ENCODE measurements around the gene ARHGAP33.

DNA sequence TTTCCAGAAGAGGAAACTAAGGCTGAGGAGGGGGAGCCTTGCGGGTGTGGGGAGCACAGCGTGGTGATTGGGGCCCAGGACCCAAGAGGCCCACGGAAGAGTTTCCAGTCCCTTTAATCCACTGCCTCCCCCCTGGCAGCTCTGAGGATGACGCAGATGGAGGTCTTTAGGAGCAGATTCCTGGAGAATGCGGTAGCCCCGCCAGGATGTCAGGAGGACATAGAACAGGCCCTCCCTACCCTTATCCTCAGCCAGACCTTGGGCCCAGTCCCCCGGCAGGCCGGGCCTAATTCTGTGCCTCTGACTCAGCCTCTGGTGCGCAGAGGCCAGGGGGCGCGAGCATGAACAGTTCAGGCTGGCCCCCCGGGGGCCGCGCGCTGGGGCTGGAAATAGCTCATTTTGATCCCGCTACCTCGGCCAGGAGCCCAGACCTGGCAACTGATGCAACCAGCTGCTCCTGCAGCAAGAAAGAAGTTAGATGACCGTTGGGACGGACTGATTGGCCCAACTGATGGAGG is 18.1 kb upstream of the ARHGAP33 start:
- no peak for TF ChIP-seq CTCF (conservative IDR thresholded peaks at IDR 0.05; ENCODE audit: low read depth, low read length)
- no peak for TF ChIP-seq EZH2 (IDR thresholded peaks at IDR 0.05; ENCODE audit: borderline replicate concordance, low read depth, low read length, poor library complexity, severe bottlenecking)

Data from A673 (cell line).